ENCODE measurements around the gene WBP2.

WBP2 gene

DNA sequence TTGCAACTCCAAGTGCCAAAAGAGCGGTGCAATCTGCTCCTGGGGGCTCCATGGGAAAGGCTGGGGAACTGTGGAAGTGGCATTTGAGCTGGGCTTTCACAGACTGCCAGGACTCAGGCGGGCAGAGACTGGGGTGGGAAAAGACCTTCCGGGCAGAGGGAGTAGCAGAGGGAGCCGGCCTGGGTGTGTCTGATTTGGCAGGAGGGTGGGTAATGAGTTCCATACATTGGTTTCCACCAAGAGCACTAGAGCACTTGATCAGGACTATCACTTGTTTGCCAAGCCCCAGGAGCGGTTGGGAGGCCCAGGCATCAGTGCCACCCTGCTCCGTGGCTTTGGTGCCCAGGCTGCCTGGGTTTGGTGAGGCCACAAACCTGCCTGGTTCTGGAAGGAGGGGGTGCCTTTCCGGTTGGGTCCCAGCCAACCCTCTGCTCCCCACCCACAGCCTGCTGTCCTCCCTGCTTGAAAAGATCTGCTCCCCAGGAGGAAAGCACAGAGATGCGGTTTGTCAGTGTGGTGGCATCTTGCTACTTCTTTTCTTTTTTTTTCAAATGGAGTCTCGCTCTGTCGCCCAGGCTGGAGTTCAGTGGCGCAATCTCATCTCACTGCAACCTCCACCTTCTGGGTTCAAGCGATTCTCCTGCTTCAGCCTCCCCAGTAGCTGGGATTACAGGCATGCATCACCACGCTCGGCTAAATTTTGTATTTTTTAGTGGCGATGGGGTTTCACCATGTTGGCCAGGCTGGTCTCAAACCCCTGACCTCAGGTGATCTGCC is 26.7 kb upstream of the WBP2 start:
- DNase-seq (ENCODE audit: insufficient read length) (no peak), FAIRE-seq (no peak)
- TF ChIP-seq POLR2A (IDR thresholded peaks at IDR 0.05; ENCODE audit: low read depth, low read length) (no peak), TAF1 (IDR thresholded peaks at IDR 0.05; ENCODE audit: borderline replicate concordance, low read depth, low read length) (no peak)

DNA sequence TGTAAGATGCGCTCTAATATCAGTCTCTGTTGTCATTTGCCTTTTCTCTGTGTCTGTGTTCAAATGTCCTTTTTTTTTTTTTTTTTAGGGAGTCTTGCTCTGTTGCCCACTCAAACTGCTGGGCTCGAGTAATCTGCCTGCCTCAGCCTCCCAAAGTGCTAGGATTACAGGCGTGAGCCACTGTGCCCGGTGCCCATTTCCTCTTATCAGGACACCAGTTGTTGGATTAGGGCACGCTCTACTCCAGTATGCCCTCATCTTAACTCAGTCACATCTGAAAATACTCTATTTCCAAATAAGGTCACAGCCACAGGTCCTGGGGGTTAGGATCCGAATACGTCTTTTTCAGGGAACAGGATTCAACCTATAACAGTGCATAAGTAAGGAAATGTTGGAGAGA is 25.1 kb upstream of the WBP2 start:
- DNase-seq (ENCODE audit: insufficient read length) = no peak
- TF ChIP-seq TAF1 (IDR thresholded peaks at IDR 0.05; ENCODE audit: borderline replicate concordance, low read depth, low read length) = no peak
- no peak for TF ChIP-seq POLR2AphosphoS5 (IDR thresholded peaks at IDR 0.05; ENCODE audit: low read depth, low read length)
- TF ChIP-seq POLR2A (IDR thresholded peaks at IDR 0.05; ENCODE audit: low read depth, low read length) = no peak
- no peak for FAIRE-seq

DNA sequence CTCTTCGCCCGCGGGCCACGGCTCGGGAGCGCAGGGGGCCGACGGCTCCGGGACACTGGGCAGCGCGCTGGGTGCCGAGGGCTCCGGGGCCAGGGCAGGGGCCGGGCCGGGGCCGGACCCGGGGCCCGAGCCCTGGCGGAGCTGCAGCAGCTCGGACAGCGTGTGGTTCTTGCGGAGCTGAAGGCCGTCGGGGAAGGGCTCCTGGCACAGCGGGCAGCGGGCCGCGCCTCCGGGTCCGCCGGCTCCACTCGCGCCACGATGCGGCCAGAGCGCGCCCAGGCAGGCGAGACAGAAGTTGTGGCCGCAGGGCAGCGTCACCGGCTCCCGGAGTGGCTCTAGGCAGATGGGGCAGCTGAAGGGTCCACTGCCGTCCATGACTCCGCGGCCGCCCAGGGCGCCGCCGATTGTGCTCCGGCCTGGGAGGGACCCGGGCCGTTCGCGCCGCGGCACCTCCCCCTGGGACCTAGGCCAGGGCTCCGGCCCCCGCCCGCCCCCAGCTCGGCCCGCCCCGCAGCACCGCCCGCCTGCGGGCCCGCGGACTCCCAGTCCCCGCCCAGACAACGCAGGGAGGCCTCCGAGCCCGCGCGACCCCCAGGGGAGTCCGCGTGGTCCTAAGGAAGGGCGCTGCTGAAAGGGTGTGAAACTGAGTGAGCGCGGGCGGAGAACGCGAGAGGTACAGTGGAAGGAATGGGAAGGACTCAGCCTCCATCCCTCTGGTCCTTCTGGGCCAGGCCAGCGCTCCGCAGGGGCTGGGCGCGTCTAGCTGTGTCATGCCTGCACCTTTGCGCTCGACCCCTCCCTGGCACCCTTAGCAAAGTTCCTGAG is 23.3 kb upstream of the WBP2 start, which contains the start of gene TRIM47:
Gene TRIM47, minus strand, starts transcription at position 408 of the 825 bp plus-strand sequence. Its CDS starts 33 bp downstream, at position 375.
- no peak for TF ChIP-seq TAF1 (IDR thresholded peaks at IDR 0.05; ENCODE audit: borderline replicate concordance, low read depth, low read length)
- no peak for FAIRE-seq
- no peak for DNase-seq (ENCODE audit: insufficient read length)

DNA sequence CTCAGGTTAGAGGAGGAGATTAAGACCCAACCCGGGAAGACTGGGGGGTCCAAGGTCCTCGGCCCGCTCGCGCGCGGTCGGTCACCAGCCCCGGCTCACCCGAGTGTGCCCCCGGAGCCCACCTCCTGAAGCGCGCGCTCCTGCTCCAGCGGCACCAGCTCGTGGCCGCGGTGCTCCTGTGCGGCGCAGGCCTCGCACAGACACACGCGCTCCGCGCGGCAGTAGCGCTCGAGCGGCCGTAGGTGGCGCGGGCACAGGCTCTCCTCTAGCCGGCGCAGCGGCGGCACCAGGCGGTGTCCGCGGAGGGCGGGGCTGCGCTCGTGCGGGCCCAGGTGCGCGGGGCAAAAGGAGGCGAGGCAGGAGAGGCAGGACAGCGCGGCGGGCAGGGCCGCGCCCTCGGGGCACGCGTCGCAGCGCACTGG is 22.6 kb upstream of the WBP2 start:
- FAIRE-seq = peak; percentile 17
- TF ChIP-seq TAF1 (IDR thresholded peaks at IDR 0.05; ENCODE audit: borderline replicate concordance, low read depth, low read length) = no peak
- no peak for TF ChIP-seq POLR2A (IDR thresholded peaks at IDR 0.05; ENCODE audit: low read depth, low read length)
- no peak for TF ChIP-seq POLR2AphosphoS5 (IDR thresholded peaks at IDR 0.05; ENCODE audit: low read depth, low read length)
- no peak for DNase-seq (ENCODE audit: insufficient read length)

DNA sequence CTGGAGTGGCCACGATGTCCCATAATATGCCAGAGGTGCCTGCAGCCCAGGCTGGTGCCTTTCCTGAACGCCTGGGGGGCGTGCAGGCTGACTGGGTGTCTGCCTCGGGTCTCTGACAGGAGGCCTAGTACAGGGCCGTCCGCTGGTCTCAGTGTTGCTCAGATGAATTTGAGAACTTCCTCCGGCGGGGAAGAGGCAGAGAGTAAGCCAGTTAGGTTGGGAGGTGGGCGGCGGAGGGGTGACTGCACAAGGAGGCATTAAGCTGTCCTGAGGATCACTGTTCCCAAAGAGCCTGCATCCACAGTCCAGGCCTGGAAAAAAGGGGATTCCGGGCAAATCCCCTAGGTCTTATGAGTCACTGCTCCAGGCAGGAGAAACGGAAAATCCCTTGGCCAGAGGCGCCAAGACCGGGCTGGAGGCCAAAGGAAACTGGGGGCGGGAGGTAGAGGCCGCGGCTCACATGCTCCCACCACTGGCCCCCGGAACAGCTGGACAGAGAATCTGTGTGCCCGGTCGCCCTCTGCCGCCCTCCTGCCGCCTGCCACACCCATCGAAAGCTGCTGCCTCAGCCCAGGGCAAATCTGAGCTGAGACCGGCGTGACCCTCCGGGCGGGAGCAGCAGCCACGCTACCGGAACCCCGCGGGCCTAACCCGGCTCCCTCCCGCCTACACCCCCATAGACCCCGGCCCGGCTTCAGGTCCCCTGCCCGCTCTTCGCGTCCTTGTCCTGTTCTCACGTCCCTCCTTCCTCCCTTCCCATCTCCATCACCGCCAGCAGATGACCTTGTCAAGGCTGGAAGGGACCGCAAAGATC is 22.0 kb upstream of the WBP2 start:
- FAIRE-seq = peak; percentile 9
- no peak for DNase-seq (ENCODE audit: insufficient read length)
- TF ChIP-seq POLR2AphosphoS5 (IDR thresholded peaks at IDR 0.05; ENCODE audit: low read depth, low read length) (no peak), TAF1 (IDR thresholded peaks at IDR 0.05; ENCODE audit: borderline replicate concordance, low read depth, low read length) (no peak), POLR2A (IDR thresholded peaks at IDR 0.05; ENCODE audit: low read depth, low read length) (no peak)

DNA sequence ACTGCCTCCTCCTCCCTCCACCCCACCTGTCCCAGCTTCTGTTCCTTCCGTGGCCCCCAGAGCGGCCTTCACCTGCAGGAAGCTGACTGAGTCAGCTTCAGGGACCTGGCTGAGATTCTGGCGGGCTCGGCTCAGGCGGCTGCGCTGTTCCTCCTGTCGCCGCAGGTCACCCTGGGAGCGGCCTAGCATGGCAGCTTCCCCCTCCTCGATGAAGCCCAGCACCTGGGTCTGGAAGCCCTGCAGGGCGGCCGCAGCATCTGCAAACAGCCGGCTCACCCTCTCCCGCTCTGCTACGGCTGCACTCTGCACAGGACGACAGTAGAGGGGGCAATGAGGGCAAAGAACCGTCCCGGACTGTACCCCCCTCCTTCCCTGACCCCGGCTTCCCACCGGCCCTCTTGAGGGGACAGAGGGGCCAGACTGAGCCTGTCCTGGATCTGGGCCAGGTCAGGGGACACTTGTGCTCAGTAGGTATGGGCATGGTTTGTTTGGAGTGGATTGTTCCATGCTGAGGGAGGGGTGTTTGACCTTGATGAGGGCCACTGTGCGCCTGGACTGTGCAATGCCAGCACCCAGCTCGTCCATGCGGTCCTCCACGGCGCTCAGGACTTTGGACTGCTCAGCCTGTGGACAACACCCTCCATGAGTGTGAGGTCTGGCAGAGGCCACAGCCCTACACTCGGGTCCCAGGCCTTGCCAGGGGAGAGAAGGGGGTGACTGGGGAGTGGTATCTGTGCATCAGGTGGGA is 21.2 kb upstream of the WBP2 start:
- TF ChIP-seq POLR2A (IDR thresholded peaks at IDR 0.05; ENCODE audit: low read depth, low read length) = no peak
- no peak for TF ChIP-seq POLR2AphosphoS5 (IDR thresholded peaks at IDR 0.05; ENCODE audit: low read depth, low read length)
- no peak for TF ChIP-seq TAF1 (IDR thresholded peaks at IDR 0.05; ENCODE audit: borderline replicate concordance, low read depth, low read length)
- FAIRE-seq = peak; percentile 67
- DNase-seq (ENCODE audit: insufficient read length) = no peak

DNA sequence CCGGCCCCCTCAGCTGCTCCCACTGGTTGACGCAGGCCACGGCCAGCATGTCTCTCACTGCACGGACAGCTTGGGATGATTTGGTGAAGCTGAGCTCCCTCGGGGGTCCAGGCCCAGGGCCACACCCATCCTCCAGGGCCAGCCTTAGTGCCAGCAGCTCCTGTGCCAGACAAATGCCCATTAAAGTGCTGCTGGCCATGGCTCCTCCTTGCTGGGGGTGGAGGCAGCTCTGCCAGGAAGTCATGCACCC is 20.7 kb upstream of the WBP2 start:
- TF ChIP-seq TAF1 (IDR thresholded peaks at IDR 0.05; ENCODE audit: borderline replicate concordance, low read depth, low read length) (no peak), POLR2A (IDR thresholded peaks at IDR 0.05; ENCODE audit: low read depth, low read length) (no peak), POLR2AphosphoS5 (IDR thresholded peaks at IDR 0.05; ENCODE audit: low read depth, low read length) (no peak)
- FAIRE-seq (no peak), DNase-seq (ENCODE audit: insufficient read length) (no peak)

DNA sequence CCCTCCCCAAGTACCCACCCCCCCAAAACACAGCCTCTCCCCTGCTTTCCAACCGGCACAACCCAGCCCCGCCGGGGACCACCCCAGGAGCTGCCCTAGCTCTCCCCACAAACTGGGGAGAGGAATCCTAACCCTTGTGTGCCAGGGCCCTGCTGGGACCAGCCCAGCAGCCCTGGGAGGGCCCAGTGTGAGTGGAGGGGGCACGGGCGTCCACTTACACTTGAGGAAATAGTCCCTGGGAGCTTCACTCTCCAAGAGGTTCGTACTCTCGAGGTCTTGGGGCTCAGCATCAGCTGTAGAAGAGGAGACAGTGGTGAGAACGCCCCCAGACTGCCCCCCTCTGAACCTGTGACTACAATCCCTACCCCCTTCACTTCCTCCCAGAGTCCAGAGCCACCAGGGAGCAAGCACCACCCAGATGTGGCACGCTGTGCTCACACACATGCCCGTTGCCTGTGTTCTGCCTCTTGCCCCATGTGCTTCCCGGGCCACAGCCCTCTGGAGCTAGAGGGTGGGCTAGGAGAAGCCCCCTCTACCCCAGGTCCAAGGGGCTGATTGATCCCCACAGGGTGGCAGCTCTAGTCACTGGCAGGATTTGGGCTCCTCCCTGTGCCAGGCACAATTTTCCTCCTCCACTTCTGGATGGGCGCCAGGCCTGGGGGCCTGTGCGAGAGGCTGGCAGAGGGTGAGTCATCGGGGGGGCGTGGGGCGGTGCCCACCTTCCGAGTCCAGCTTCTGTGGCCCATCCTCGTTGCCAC is 20.2 kb upstream of the WBP2 start:
- DNase-seq (ENCODE audit: insufficient read length) = no peak
- TF ChIP-seq POLR2AphosphoS5 (IDR thresholded peaks at IDR 0.05; ENCODE audit: low read depth, low read length) (no peak), POLR2A (IDR thresholded peaks at IDR 0.05; ENCODE audit: low read depth, low read length) (no peak), TAF1 (IDR thresholded peaks at IDR 0.05; ENCODE audit: borderline replicate concordance, low read depth, low read length) (no peak)
- no peak for FAIRE-seq

DNA sequence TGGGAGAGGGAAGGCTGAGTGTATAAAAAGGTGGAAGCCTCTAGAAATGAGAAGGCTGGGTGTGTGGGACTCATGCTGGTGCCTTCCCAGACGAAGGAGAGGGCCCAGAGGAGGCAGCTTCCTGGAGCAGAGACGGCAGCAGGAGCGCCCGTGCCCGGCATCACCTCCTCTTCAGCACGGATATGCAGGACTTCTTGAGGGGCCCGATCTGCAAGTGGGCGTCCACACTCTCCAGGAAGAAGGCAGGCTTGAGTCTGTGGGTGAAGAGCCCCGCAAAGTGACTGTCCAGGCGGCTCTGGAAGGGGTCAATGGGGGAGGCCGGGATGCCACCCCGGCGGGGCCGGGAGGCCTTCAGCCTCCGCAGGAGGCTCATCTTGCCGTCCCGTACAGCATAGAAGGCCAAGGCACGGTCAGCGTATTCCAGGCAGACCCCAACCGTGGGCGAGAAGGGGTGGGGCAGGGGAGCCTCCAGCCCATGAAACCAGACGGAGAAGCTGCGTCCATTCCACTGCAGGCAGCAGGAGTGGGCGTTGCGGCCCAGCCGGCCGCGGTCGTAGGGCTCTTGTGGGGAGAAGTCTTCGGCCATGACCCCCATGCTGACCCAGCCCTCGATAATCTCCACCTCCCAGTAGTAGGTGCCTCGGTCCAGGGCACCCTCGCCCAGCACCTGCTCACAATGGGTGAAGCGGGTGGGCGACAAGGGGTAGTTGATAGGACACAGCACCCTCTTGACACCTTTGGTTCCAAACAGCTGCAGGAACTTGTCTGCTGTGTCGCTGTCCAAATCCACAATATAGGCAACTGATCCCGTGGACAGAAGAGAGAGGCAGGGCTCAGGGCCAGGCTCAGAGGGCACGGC is 19.4 kb upstream of the WBP2 start:
- TF ChIP-seq TAF1 (IDR thresholded peaks at IDR 0.05; ENCODE audit: borderline replicate concordance, low read depth, low read length) = no peak
- TF ChIP-seq POLR2A (IDR thresholded peaks at IDR 0.05; ENCODE audit: low read depth, low read length) = no peak
- FAIRE-seq (no peak), DNase-seq (ENCODE audit: insufficient read length) (no peak)

All from GM12892 (cell line).